Spleen (tissue), 11 donors: ENCODE measurements around the gene NTN4. TPM values are rescaled to one million over a fixed set of nuclear protein-coding genes. Genes with fewer than 3 reads are reported as not detected.

Source experiments
- DNase-seq: peaks from one replicate; pipeline ENCODE4 v3.0.0-alpha.2; 2020
- H3K27ac ChIP-seq, 8 donors: fragments of 200-600 bp; sonication (generic) in 7 of 8; 1 replicate in 4 of 8; 2 replicates in 4 of 8; pipeline versions ENCODE4 v1.5.0 to v1.8.0; 2016 to 2021; ENCODE audit warnings: inconsistent platforms in 4 of 8, mild to moderate bottlenecking in 4 of 8, moderate library complexity in 1 of 8
- H3K27me3 ChIP-seq, 7 donors: fragments of 200-600 bp; sonication (generic) in 6 of 7; replicated peaks in 1 of 7; 1 replicate in 4 of 7; 2 replicates in 3 of 7; pipeline versions ENCODE4 v1.5.0 to v1.8.0; 2016 to 2021; ENCODE audit warnings: inconsistent platforms in 3 of 7, mild to moderate bottlenecking in 1 of 7
- H3K36me3 ChIP-seq, 6 donors: fragments of 200-600 bp; sonication (generic) in 5 of 6; 1 replicate in 4 of 6; 2 replicates in 2 of 6; pipeline versions ENCODE4 v1.5.0 to v1.8.0; 2016 to 2021; ENCODE audit warnings: inconsistent platforms in 2 of 6
- H3K4me1 ChIP-seq, 6 donors: fragments of 200-600 bp; sonication (generic) in 5 of 6; 1 replicate in 3 of 6; 2 replicates in 3 of 6; pipeline versions ENCODE4 v1.5.0 to v1.8.0; 2016 to 2021; ENCODE audit warnings: inconsistent platforms in 3 of 6
- H3K4me3 ChIP-seq, 8 donors: fragments of 200-600 bp; sonication (generic) in 7 of 8; 1 replicate in 4 of 8; 2 replicates in 4 of 8; pipeline versions ENCODE4 v1.5.0 to v1.8.0; 2016 to 2021; ENCODE audit warnings: inconsistent platforms in 4 of 8, mild to moderate bottlenecking in 4 of 8, moderate library complexity in 2 of 8
- H3K9me3 ChIP-seq, 8 donors: fragments of 200-600 bp; sonication (generic) in 7 of 8; 1 replicate in 4 of 8; 2 replicates in 4 of 8; pipeline versions ENCODE4 v1.5.0 to v1.8.0; 2016 to 2021; ENCODE audit warnings: inconsistent platforms in 4 of 8
- CTCF ChIP-seq, 11 experiments: fragments of 200-600 bp in 7 of 11; fragments of 450-650 bp in 4 of 11; sonication (generic) in 4 of 11; IDR thresholded peaks in 8 of 11; conservative IDR thresholded peaks in 3 of 11; 1 replicate in 7 of 11; 2 replicates in 4 of 11; pipeline versions ENCODE4 v1.4.0 to v1.8.0; 2016 to 2021; ENCODE audit warnings: antibody characterized with exemption in 11 of 11, inconsistent platforms in 4 of 11, mild to moderate bottlenecking in 1 of 11
- POLR2A ChIP-seq, 3 donors: fragments of 450-650 bp; IDR thresholded peaks; one replicate each; pipeline ENCODE4 v1.5.1; 2017; ENCODE audit warnings: antibody characterized with exemption in 3 of 3, mild to moderate bottlenecking in 1 of 3
- POLR2AphosphoS5 ChIP-seq, 3 donors: sonication (generic); formaldehyde crosslinking; IDR thresholded peaks; one replicate each; pipeline ENCODE4 v1.5.1; 2017; ENCODE audit warnings: antibody characterized with exemption in 3 of 3
- WGBS, 5 donors: extraction: QIAGEN DNeasy Blood & Tissue Kit in 3 of 5; methylation state at CpG; one replicate each; pipeline versions ENCODE4 v1.1.5 to v1.1.7; 2013 to 2018; 5-methylcytosine and 5-hydroxymethylcytosine counted together
- intact Hi-C: fragments of 100-400 bp; cut with DNase I; formaldehyde crosslinking; loops from one replicate; pipeline ENCODE4 v1.15.0; 2023; ENCODE audit warnings: low total_unique reads
- polyA plus RNA-seq, 3 donors: library from polyadenylated mRNA; stranded (reverse); fragments of 200-250 nt; gene quantifications; one replicate each; pipeline ENCODE4 v1.2.1, GENCODE V29; 2013
- total RNA-seq, 7 donors: library from RNA; depleted of rRNA in 3 of 7; stranded (reverse); fragments of >200 nt in 3 of 7; fragmentation: NEBNext Ultra II Directional in 4 of 7; extraction: Animal tissue kit (Norgen Biotek cat#: 25700) in 4 of 7; gene quantifications; one replicate each; pipeline versions ENCODE4 v1.1.0 to v1.2.1, GENCODE V29; 2016 to 2021
- donor health status: healthy with polysubstance abuse.
- donor health status: DM: no; HTN: no; CAD: no; lungs with moderate emphysema.
- donor health status: DM: no; HTN: no; CAD: no.
- donor health status: Bipolar disorder and iron deficiency.
- donor health status: healthy.
- donor health status: DM: no; HTN: no; CAD: no.
- donor health status: DM: yes; HTN: yes; CAD: no.

NTN4 gene
- total and polyA plus RNA-seq, 10 donors: 17.6 to 482 (median 292) TPM

DNA sequence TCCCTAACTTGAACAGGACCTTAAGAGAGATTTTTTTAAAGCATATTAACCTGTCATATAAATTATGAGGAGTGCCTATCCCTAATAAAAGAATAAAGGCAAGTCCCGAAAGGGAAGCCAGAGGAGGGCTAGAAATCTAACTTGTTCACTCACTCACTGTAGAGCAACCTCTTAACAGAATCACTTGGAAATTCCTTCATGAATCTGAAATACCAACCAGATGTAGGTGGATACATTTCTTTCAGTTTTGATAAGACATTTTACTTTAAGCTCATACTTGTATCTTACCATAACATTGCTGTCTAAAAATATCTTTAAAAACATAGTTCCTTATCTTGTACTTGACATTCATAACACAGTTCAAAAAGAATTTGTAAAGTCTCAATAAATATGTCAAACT, 25.7 kb downstream of the NTN4 start:
- Histone ChIP-seq H3K4me3 (no peak overlapping the region), H3K27me3 (peaks cover 0 to 13% (median 0%) of the 10 kb centered on the region in 7 donors), H3K36me3 (no peaks in the 10 kb centered on the region), H3K4me1 (peaks cover 0 to 28% (median 6%) of the 10 kb centered on the region in 6 donors), H3K9me3 (no peaks in the 10 kb centered on the region), H3K27ac (peak overlapping the region in 2 of 8 donors; percentile 2 to 26)
- TF ChIP-seq CTCF (IDR thresholded peaks at IDR 0.05 in 8 of 11, conservative IDR thresholded peaks at IDR 0.05 in 3 of 11): no peak
- TF ChIP-seq POLR2AphosphoS5 (IDR thresholded peaks at IDR 0.05): no peak
- TF ChIP-seq POLR2A (IDR thresholded peaks at IDR 0.05): no peak
- intact Hi-C loops: no loop called here
- DNase-seq: no peak
- 79 to 91% (median 85%) methylated on average over 1 of the region's 1 CpG for WGBS, 5 donors

DNA sequence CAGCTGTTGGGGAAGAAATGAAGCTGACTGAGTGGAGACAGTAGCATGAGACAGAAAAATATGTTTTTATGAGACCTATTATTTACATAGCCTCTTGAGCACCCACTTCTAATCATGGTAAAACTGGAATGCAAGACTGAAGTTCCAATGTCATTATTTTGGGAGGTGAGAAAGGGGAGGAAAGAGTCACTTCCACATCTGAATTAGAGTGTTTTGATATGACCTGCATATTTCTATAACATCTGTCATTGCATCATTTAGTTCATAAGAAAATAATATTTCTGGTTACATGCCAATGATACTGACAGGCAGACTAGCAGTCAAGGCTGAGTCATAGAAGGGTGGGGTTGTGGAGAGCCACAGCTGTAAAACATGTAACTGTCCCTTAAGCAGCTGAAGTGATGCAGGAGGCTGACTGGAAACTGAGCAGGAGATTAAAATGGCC, 26.7 kb downstream of the NTN4 start:
- H3K27ac ChIP-seq: peak overlapping the region in 3 of 8 donors; percentile 14 to 33 (median 29)
- no peaks in the 10 kb centered on the region for H3K9me3 ChIP-seq
- peaks cover 0 to 13% (median 0%) of the 10 kb centered on the region in 7 donors for H3K27me3 ChIP-seq
- TF ChIP-seq POLR2A (IDR thresholded peaks at IDR 0.05) (no peak), POLR2AphosphoS5 (IDR thresholded peaks at IDR 0.05) (no peak), CTCF (IDR thresholded peaks at IDR 0.05 in 8 of 11, conservative IDR thresholded peaks at IDR 0.05 in 3 of 11) (no peak)
- H3K36me3 ChIP-seq: no peaks in the 10 kb centered on the region
- peaks cover 0 to 28% (median 6%) of the 10 kb centered on the region in 6 donors for H3K4me1 ChIP-seq
- H3K4me3 ChIP-seq: no peak overlapping the region
- intact Hi-C loops: no loop called here
- no peak for DNase-seq

DNA sequence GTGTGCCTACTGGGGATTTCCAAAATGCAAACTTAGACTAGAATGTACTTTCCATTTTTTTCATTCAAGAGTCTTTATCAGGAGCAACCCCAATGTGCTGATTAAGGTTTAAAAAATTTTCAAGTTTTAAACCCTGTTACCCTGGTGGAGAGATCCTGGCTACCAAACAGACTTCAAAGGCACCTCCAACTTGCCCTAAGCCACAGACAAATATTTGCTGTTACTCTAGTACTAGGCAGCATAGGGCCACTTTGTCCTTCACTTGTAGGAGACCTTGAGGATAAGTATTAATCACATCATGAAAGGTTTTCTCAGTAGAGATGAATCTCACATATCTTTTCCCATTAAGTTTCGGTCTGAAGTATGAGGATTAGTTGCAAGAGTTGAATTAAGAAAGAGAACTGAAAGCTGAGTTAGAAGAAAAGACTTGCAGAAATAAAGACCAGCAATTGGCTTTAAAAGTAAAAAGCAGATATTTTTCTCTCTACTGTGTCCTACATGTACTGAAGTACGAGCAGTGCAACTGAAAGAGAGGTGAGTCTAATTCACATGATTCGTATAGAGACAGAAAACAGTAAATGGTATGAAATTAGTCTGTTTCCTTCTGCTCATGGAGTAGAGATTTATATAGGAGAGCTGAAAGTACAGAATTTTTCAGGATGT, 28.3 kb downstream of the NTN4 start:
- DNase-seq: no peak
- intact Hi-C loops: no loop called here

More for the DNA sequence above, 28.3 kb downstream of the NTN4 start:
- H3K36me3 ChIP-seq: no peaks in the 10 kb centered on the region
- peak overlapping the region in 1 of 8 donors; percentile 6 for H3K27ac ChIP-seq
- TF ChIP-seq POLR2A (IDR thresholded peaks at IDR 0.05): no peak
- no peak for TF ChIP-seq POLR2AphosphoS5 (IDR thresholded peaks at IDR 0.05)
- no peak for TF ChIP-seq CTCF (IDR thresholded peaks at IDR 0.05 in 8 of 11, conservative IDR thresholded peaks at IDR 0.05 in 3 of 11)
- 57 to 79% (median 68%) methylated on average over 3 of the region's 3 CpGs for WGBS, 5 donors
- H3K27me3 ChIP-seq: peaks cover 0 to 1% (median 0%) of the 10 kb centered on the region in 7 donors
- no peak overlapping the region for H3K4me3 ChIP-seq
- H3K9me3 ChIP-seq: no peaks in the 10 kb centered on the region
- H3K4me1 ChIP-seq: peaks cover 0 to 28% (median 6%) of the 10 kb centered on the region in 6 donors
